C4-2B (cell line): ENCODE results near the gene SNTG2.

Experiments used
- ZFX ChIP-seq: fragments of 450-650 bp; IDR thresholded peaks from 2 replicates; pipeline ENCODE4 v1.6.1; 2017
- TF ChIP-seq, protein P1 (sequence below): fragments of 450-650 bp; conservative IDR thresholded peaks from 2 replicates; pipeline ENCODE4 v1.5.1; 2017; ENCODE audit warnings: mild to moderate bottlenecking

- TF ChIP-seq, protein P1, sequence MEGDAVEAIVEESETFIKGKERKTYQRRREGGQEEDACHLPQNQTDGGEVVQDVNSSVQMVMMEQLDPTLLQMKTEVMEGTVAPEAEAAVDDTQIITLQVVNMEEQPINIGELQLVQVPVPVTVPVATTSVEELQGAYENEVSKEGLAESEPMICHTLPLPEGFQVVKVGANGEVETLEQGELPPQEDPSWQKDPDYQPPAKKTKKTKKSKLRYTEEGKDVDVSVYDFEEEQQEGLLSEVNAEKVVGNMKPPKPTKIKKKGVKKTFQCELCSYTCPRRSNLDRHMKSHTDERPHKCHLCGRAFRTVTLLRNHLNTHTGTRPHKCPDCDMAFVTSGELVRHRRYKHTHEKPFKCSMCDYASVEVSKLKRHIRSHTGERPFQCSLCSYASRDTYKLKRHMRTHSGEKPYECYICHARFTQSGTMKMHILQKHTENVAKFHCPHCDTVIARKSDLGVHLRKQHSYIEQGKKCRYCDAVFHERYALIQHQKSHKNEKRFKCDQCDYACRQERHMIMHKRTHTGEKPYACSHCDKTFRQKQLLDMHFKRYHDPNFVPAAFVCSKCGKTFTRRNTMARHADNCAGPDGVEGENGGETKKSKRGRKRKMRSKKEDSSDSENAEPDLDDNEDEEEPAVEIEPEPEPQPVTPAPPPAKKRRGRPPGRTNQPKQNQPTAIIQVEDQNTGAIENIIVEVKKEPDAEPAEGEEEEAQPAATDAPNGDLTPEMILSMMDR: no peak
- TF ChIP-seq ZFX: no peak
These were observed 180.3 kb downstream of the SNTG2 start for GRCh38 chr2:1130922-1131321.
